Neural progenitor cell (in vitro differentiated cells): ENCODE measurements around the gene PACC1.

Experiments used
- EZH2 ChIP-seq: fragments of 200-600 bp; sonication (generic); IDR thresholded peaks from 2 replicates; pipeline ENCODE4 v1.6.1; 2017; ENCODE audit warnings: antibody characterized with exemption, mild to moderate bottlenecking, moderate library complexity
- EZH2phosphoT487 ChIP-seq: fragments of 200-600 bp; sonication (generic); IDR thresholded peaks from 2 replicates; pipeline ENCODE4 v1.6.1; 2017; ENCODE audit warnings: antibody characterized with exemption
- TF ChIP-seq, protein P1 (sequence below): fragments of 200-600 bp; sonication (generic); IDR thresholded peaks from 2 replicates; pipeline ENCODE4 v1.5.1; 2017; ENCODE audit warnings: antibody characterized with exemption, mild to moderate bottlenecking

DNA sequence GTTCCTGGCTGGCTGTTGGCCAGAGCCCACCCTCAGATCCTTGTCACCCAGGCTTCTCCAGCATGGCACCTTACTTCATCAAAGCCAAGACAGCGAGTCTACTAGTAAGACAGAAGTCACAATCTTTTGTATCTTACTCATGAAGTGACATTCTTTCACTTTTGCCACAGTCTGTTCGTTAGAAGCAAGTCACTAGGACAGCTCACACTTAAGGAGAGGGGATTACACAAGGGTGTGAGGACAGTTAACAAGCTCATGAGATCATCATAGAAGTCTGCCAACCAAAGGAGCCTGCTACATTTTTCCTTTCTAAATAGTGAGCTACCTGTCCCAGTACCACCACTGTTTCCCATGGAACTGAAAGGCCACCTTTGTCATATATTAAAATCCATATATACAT lies 61.5 kb downstream of the PACC1 start:
- TF ChIP-seq, protein P1, sequence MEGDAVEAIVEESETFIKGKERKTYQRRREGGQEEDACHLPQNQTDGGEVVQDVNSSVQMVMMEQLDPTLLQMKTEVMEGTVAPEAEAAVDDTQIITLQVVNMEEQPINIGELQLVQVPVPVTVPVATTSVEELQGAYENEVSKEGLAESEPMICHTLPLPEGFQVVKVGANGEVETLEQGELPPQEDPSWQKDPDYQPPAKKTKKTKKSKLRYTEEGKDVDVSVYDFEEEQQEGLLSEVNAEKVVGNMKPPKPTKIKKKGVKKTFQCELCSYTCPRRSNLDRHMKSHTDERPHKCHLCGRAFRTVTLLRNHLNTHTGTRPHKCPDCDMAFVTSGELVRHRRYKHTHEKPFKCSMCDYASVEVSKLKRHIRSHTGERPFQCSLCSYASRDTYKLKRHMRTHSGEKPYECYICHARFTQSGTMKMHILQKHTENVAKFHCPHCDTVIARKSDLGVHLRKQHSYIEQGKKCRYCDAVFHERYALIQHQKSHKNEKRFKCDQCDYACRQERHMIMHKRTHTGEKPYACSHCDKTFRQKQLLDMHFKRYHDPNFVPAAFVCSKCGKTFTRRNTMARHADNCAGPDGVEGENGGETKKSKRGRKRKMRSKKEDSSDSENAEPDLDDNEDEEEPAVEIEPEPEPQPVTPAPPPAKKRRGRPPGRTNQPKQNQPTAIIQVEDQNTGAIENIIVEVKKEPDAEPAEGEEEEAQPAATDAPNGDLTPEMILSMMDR, result no peak
- TF ChIP-seq EZH2phosphoT487 (no peak), EZH2 (no peak)
